Skeletal muscle cell (primary cell): Measurements from ENCODE around the gene PRPF31.
"Not testable (repeated sequence)": the region's sequence is repeated elsewhere in the genome, so short reads cannot be mapped to it uniquely, and the experiment has no call there.

Experiments
- DNase-seq: peaks from one replicate; pipeline ENCODE4 v3.0.0-alpha.2; 2010; ENCODE audit warnings: low read depth
- H3K4me3 ChIP-seq: 2 replicates; pipeline ENCODE4 v1.5.1; 2011; ENCODE audit warnings: low read depth, mild to moderate bottlenecking, control low read depth, low read length, moderate library complexity

Gene PRPF31

GRCh38 chr19:54115109-54116063, at the start of gene PRPF31, which contains the start of gene TFPT:
PRPF31 (plus strand) TSS chr19:54115754; CDS start chr19:54118279, 2,525 bp downstream.
TFPT (minus strand) TSS chr19:54115657; CDS start chr19:54115269, 388 bp downstream.
- DNase-seq, result peak; percentile 91
- H3K4me3 ChIP-seq, result peak within 1 kb of the TSS; percentile 94

- no peak overlapping the region for H3K4me3 ChIP-seq
- no peak for DNase-seq
Observed at GRCh38 chr19:54069470-54069869, 46.1 kb upstream of the PRPF31 start.

GRCh38 chr19:54073829-54074228, 41.7 kb upstream of the PRPF31 start:
- no peak for DNase-seq
- no peak overlapping the region for H3K4me3 ChIP-seq

- DNase-seq, result no peak
- no peak overlapping the region for H3K4me3 ChIP-seq
Observed at GRCh38 chr19:54074851-54075250, 40.7 kb upstream of the PRPF31 start.

GRCh38 chr19:54077334-54077733, 38.2 kb upstream of the PRPF31 start:
- H3K4me3 ChIP-seq, result no peak overlapping the region
- DNase-seq, result no peak

- no peak within 1 kb of the TSS for H3K4me3 ChIP-seq
- no peak for DNase-seq
Observed at GRCh38 chr19:54081032-54081431, 34.5 kb upstream of the PRPF31 start, which contains the start of gene TARM1. TARM1 (minus strand) TSS chr19:54081365; CDS start chr19:54081340, 25 bp downstream.

- no peak for DNase-seq
- no peak overlapping the region for H3K4me3 ChIP-seq
Observed at GRCh38 chr19:54084410-54084809, 31.1 kb upstream of the PRPF31 start.

GRCh38 chr19:54094426-54095000, 21.0 kb upstream of the PRPF31 start:
- no peak overlapping the region for H3K4me3 ChIP-seq
- no peak for DNase-seq

- DNase-seq, result no peak
- peak overlapping the region; percentile 44 for H3K4me3 ChIP-seq
Observed at GRCh38 chr19:54095136-54095858, 20.3 kb upstream of the PRPF31 start.

- peak overlapping the region; percentile 44 for H3K4me3 ChIP-seq
- not testable (repeated sequence) for DNase-seq
Observed at GRCh38 chr19:54095859-54096616, 19.5 kb upstream of the PRPF31 start.

- peak overlapping the region; percentile 38 for H3K4me3 ChIP-seq
- no peak for DNase-seq
Observed at GRCh38 chr19:54096617-54097106, 18.9 kb upstream of the PRPF31 start.

- H3K4me3 ChIP-seq, result no peak overlapping the region
- no peak for DNase-seq
Observed at GRCh38 chr19:54099190-54099902, 16.2 kb upstream of the PRPF31 start.

GRCh38 chr19:54099903-54100255, 15.7 kb upstream of the PRPF31 start:
- H3K4me3 ChIP-seq, result not testable (repeated sequence)

GRCh38 chr19:54100561-54100960, 15.0 kb upstream of the PRPF31 start, which contains the start of gene OSCAR:
OSCAR (minus strand) TSS chr19:54100803; CDS start chr19:54100792, 11 bp downstream.
- DNase-seq, result no peak
- H3K4me3 ChIP-seq, result peak within 1 kb of the TSS; percentile 3

More at GRCh38 chr19:54099903-54100255, 15.7 kb upstream of the PRPF31 start:
- not testable (repeated sequence) for DNase-seq

GRCh38 chr19:54102421-54103169, 13.0 kb upstream of the PRPF31 start, which contains the start of gene NDUFA3:
NDUFA3 (plus strand) TSS chr19:54102855; CDS start chr19:54102879, 24 bp downstream.
- H3K4me3 ChIP-seq, result peak within 1 kb of the TSS; percentile 98
- peak; percentile 93 for DNase-seq

GRCh38 chr19:54104998-54105715, 10.4 kb upstream of the PRPF31 start:
- no peak overlapping the region for H3K4me3 ChIP-seq
- no peak for DNase-seq

- H3K4me3 ChIP-seq, result no peak overlapping the region
- no peak for DNase-seq
Observed at GRCh38 chr19:54105796-54106195, 9.8 kb upstream of the PRPF31 start.
